GM12873 (cell line): Measurements from ENCODE around the gene SEMA4B.

Source experiments
- TF ChIP-seq, protein P1 (sequence below): IDR thresholded peaks from 2 replicates; pipeline ENCODE4 v1.5.1; 2012; ENCODE audit warnings: low read depth, mild to moderate bottlenecking, moderate library complexity, low read length, control low read depth; ENCODE audit not compliant: insufficient read depth; ENCODE audit errors: missing control alignments

SEMA4B gene

DNA sequence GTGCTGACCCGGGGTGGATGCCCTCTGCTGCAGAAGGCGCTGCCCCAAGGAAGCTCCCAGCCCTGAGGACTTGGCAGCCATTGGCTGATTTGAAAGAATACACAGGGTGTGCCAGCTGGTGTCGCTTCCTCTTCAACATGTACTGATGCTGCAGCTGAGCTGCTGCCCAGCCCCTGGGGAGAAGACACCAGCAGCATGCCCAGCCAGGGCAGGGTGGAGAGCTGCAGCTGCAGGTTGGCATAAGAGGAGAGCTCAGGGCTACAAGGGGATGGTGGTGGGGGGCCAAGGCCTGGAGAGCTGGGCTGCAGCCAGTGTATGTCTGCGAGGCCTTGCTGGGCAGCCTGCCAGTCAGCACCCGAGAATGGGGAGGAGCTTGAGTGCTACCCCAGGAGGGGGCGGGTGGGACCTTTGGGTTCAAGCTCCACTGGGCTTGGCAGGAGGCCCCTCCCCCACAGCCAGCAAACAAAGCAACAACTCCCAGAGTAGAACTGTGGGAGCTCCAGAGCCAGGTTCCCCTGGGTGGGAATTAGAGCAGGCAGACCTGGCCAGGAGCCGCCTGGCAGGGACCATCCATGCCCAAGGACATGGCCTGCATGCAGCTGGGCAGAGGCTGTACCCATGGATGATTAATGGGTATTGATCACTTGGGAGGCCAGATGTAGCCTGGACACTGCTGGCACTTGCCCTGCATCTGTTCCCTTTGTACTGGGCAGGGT, 9.2 kb upstream of the SEMA4B start:
- TF ChIP-seq, protein P1, sequence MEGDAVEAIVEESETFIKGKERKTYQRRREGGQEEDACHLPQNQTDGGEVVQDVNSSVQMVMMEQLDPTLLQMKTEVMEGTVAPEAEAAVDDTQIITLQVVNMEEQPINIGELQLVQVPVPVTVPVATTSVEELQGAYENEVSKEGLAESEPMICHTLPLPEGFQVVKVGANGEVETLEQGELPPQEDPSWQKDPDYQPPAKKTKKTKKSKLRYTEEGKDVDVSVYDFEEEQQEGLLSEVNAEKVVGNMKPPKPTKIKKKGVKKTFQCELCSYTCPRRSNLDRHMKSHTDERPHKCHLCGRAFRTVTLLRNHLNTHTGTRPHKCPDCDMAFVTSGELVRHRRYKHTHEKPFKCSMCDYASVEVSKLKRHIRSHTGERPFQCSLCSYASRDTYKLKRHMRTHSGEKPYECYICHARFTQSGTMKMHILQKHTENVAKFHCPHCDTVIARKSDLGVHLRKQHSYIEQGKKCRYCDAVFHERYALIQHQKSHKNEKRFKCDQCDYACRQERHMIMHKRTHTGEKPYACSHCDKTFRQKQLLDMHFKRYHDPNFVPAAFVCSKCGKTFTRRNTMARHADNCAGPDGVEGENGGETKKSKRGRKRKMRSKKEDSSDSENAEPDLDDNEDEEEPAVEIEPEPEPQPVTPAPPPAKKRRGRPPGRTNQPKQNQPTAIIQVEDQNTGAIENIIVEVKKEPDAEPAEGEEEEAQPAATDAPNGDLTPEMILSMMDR: no peak

DNA sequence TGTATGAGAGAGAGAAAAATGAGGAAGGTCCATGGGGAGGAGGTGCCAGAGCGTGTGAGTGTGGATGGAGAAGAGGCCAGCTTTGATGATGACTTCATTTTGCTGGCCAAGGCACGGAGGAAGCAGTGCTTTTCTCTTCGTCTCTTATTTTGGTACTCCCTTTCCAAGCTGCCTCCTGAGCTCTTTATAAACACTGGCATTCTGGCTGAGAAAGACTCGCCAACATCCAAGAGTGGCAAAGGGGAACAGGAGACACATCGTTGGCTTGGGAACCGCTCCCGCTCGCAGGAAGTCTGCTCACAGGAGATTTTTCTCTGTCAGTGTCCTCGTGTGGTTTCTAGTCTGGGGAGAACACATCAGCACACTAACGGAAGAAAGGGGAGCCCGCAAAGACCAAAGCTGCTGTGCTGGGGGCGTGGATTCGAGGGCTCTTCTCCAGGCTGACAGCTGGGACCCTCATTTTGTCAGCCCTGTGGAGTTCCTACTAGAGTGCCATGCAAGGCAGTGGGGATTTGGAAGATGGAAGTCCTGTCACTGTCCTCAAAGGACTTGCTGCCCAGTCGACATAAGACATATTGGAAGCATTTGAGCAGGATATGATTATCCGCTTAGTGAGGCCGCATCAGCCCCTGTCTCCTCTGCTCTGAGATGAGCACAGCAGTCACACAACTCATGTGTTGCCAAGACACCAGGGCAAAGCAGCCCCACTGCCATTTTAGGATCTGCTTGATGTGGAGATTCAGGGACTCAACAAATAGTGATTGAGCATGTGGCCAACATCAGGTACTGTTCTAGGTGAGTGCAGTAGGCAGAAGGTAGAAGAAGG, 8.0 kb upstream of the SEMA4B start:
- TF ChIP-seq, protein P1: no peak

DNA sequence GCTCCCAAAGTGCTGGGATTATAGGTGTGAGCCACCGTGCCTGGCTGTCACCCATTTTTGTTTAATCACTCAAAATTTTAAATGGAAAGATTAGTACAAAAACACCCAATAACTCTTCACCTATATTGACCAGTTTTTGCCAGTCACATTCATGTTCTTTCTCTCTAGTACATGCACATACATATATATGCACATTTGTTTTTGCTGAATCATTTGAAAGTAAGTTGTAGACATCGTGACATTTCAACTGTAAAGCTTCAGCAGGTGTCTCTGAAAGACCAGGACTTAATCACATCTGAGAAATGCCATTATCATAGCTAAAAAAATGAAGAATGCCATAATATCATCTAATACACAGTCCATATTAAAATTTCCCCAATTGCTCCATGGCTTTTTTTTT, 6.5 kb upstream of the SEMA4B start:
- TF ChIP-seq, protein P1: no peak

DNA sequence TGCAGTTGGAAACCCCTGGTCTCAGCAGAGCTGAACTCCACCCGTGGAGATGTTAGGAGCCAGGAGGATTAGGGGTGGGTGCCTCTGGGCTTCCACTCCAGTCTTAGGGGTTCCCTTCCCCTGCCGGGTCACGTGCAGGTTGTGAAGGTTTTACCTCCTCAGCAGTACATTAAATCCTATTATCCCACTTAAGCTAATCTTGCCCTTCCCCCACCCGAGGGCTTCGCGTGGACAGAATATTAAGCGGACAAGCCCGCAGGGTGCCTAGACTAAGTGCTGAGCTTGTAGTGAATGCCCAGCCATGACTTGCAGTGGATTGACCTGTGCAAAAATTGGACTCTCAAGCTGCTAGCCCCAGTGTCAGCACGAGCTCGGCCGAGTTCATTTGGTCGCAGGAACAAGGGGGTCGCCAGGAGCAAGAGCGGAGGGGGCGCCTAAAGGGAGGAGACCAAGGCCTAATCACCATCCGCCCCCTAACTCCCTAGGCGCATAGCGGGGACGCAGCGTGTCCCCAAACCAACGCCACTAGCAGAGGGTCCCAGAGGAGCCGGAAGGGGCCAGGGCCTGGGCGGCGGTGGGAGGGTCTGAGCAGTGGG, 498 bp upstream of the SEMA4B start:
- TF ChIP-seq, protein P1: no peak

DNA sequence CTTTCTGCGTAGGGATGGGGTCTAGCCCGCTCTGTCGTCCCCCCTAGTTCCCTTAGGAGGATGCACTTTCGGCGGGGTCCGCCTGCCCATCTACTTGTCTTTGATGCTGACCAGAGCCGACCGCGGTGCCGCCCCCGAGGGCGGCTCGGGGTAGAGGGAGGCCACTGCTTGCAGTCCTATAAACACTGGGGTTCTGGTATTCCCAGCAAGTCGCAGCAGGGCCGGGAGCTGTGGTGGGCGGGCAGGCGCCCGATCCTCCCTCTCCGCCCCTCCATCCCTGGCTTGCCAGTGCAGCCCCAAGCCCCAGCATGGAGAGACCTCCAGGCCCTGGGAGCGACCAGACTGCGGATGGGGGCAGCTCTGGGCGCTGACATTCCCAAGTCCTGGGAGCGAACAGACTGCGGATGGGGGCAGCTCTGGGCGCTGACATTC, 830 bp downstream of the SEMA4B start:
- TF ChIP-seq, protein P1: no peak

DNA sequence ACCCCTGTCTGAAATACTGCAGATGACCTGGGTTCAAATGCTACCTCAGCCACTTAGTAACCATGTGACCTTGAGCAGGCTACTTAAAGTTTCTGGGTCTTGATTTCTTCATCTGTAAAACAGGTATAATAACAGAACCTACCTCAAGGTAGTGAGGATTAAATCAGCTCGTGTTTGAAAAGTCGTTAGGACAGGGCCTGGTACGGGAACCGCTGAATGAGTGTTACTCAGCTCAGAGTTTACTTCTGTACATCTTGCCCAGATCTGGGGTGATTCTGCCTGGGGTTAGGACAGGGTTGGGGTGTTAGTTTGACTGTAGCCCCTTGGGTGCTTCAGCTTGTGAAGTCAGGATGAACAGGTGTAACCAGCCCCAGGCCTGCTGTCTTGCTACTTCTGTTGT, 1.8 kb downstream of the SEMA4B start:
- TF ChIP-seq, protein P1: no peak

DNA sequence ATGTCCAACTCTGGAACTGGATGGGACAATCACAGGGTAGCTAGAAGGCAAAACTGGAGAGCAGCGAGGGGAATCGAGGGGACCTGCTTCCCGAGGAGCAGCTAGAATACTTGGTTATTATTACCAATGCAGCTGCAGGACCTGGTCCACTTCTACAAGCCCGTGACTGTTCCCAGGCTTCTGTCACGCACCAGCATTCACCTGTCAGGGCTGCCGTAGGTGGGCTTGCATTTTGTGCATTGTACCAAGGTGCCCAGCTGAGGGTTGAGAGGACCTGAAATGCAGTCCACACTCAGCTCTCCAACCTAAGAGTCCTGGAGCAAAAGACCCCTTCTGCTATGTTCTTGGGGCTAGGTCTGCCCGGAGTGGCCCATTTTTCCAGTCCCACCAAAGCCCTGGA, 2.3 kb downstream of the SEMA4B start:
- TF ChIP-seq, protein P1: no peak
